ENCODE data around the gene KRT84. TPM values are rescaled to one million over a fixed set of nuclear protein-coding genes. Genes with fewer than 3 reads are reported as not detected.

Gene KRT84, protein sequence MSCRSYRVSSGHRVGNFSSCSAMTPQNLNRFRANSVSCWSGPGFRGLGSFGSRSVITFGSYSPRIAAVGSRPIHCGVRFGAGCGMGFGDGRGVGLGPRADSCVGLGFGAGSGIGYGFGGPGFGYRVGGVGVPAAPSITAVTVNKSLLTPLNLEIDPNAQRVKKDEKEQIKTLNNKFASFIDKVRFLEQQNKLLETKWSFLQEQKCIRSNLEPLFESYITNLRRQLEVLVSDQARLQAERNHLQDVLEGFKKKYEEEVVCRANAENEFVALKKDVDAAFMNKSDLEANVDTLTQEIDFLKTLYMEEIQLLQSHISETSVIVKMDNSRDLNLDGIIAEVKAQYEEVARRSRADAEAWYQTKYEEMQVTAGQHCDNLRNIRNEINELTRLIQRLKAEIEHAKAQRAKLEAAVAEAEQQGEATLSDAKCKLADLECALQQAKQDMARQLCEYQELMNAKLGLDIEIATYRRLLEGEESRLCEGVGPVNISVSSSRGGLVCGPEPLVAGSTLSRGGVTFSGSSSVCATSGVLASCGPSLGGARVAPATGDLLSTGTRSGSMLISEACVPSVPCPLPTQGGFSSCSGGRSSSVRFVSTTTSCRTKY
- total RNA-seq (2014; rRNA removed; shearing (Covaris generic)): not detected in 2 replicates
- not detected in 2 replicates for polyA plus RNA-seq (2014; cell fraction: nucleus; rRNA removed)

GRCh38 chr12:52385226-52385702 is at the start of gene KRT84:
TSS of gene KRT84 (minus strand) at chr12:52385652. CDS start at chr12:52385585, 67 bp downstream.
- DNase-seq (ENCODE audit: extremely low read depth, low read depth): no peak

DNA sequence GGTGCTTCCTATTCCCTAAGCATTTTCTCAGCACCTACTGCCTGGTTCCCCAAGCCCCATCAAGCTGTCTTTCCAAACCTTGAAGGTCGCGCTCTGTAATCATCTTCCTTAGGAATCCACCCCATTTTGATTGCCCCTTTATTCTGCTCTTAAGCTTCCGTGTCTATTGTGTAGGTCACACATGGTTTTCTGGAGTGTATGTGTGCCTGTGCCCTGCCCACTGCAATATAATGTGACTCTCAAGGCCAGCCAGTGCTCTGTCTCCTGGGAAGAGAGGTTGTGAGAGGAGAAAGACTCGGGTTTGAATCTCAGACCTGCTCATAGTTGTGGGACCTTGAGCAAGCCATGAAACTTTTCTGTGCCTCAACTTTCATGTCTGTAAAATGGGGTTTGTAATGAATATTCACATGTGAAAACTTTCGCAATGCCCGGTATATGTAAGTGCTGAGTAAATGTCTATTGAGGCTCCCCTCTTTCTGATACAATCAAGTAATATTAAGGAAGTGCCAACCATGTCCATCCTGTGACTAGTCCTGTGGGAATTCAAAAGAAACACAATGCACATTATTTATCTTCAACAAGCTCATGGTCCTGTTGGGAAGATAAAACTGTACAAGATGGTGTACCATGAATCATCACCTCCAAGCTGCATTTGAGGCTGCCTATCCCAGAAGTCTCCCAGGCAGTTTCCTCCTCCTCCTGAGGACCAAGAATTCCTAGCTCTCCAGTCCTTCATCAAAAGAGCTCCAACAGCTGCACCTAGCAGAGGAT is 49.5 kb upstream of the KRT84 start:
- no peak for DNase-seq (ENCODE audit: extremely low read depth, low read depth)

DNA sequence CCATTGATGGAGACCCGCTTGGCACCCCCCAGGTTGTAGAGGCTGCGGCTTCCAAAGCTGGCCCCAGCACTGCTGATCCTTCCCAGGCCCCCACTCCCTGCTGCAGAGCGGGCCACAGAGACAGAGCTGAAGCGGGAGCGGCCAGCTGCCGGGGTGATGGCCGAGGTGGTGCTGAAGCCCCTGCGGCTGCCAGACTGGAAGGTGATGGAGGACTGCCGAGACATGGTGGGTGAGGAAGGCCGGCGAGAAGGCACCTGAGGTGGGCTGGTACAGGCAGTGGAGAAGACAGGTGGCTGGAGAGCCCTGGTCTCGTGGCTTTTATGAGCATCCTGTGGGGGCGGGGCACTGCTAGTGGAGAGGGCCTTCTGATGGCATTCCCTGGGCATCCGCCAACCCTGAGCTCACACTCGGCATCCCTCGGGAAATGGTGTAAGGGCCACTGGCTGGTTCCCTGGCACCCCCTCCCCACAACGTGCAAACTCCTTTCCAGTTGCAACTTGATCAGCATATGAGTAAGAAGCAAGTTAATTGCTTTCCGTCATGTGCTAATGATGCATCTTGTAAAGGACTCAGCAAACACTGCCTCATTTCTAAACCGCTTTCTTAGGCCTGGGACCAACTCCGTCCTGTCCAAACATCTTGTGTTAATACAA is 48.8 kb upstream of the KRT84 start, which contains the start of gene KRT75:
KRT75 (minus strand) TSS at position 291 of the 653 bp plus-strand sequence; CDS start at position 224, 67 bp downstream.
- DNase-seq (ENCODE audit: extremely low read depth, low read depth): no peak

DNA sequence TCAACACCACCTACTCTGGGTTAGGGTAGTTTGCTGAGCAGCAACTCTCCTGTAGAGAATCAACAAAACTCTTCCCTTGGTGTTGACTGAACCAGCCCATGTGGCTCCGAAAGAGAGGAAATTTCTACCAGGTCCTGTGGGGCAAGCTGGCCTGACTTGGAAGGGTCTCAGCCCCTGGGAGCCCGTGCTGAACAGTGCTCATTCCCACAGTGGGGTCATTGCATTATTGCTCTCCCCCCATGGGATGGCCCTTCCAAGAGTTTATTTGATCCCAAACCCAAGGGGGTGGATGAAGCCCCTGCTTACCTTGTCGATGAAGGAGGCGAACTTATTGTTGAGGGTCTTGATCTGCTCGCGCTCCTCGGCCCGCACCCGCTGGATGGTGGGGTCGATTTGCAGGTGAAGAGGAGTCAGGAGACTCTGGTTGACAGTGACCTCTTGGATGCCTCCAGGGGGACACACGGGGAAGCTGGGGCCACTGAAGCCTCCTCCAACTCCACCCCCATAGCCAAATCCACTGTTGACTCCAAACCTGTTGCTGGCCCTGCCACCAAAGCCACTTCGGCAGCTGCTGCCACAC is 48.1 kb upstream of the KRT84 start:
- no peak for DNase-seq (ENCODE audit: extremely low read depth, low read depth)

DNA sequence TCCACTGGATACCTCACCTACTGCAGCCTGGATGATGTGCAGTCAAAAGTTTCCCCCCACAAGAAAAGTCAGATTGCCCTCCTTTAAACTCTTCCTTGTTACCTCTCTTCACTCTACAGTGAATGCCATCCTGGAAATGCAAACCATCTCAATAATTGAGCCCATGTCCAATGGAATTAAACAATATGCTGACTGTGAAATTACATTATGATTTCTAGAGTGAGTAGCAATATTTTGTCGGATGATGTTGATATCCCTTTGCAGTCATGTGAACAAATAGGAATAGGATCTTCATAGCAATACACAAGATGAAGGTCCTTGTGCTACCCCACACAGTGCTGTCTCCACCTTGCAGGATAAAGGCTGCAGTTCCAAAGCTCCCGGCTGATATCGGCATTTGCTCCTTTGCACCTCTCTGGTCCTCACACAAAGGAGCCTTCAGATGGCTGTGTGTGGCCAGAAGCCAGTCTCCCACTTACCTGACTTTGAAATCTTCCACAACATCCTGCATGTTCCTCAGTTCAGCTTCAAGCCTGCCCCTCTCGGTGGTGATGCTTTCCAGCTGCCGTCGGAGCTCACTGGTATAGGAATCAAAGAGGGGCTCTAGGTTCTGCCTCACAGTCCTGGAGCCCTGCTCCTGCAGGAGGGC is 47.2 kb upstream of the KRT84 start:
- DNase-seq (ENCODE audit: extremely low read depth, low read depth): no peak

- no peak for DNase-seq (ENCODE audit: extremely low read depth, low read depth)
These were observed 42.7 kb upstream of the KRT84 start for GRCh38 chr12:52428121-52428520.

GRCh38 chr12:52427083-52427482 is 41.6 kb upstream of the KRT84 start:
- no peak for DNase-seq (ENCODE audit: extremely low read depth, low read depth)

GRCh38 chr12:52426034-52426433 is 40.6 kb upstream of the KRT84 start:
- DNase-seq (ENCODE audit: extremely low read depth, low read depth): no peak

DNA sequence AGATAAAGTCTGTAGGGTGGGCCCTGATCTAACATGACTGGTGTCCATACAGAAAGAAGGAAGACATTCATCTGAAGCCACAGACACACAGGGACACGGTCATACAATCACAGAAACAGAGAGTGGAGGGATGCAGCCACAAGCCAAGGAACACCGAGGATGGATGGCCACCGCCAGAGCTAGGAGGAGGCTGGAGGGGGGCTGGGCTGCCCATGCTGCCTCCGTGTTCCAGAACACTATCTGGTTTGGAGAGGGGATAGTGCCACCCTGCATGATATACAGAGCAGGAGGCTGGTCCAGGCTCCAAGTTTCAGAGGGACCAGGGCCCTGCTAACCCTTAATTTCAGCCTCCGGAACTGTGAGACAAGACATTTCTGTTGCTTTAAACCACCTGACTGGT is 40.0 kb upstream of the KRT84 start:
- no peak for DNase-seq (ENCODE audit: extremely low read depth, low read depth)

DNA sequence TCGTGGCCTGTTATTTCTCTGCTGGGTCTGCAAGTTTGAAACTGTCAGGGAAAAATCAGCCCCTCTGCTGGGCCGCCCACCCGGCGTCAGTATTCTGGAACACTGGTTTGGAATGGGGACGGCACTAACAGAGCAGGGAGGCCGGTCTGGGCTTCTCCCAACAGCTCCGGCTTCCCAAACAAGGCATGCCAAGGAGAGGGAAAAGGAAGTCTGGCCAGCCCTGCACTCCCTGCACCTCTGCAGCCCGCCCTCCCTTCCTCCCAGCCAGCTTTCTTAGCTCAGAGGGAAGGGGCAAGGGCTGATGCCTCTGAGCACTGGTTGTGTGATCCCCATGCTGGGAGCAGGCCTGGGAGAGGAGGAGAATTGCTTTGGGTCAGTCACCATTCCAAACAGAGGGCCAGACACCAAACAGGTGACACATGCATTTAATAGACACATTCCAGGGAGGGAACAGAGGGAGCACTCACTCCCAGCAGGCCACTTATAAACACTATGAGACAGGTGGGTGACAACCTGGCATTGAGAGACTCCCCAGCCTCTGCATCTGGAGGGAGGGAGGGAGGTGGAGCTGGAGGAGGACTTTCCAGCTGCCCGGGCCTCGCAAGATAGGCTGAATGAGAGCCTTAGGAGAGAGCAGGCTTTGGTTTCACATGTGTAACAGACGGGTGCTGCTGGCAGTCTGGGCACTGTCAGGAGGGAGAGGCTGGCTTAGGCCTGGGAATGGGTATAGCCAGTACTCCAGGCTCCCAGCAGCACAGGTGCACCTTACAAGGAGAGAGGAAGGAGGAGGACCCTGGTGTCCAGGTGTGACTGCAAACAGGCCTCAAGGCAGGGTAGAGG is 38.4 kb upstream of the KRT84 start:
- no peak for DNase-seq (ENCODE audit: extremely low read depth, low read depth)

DNA sequence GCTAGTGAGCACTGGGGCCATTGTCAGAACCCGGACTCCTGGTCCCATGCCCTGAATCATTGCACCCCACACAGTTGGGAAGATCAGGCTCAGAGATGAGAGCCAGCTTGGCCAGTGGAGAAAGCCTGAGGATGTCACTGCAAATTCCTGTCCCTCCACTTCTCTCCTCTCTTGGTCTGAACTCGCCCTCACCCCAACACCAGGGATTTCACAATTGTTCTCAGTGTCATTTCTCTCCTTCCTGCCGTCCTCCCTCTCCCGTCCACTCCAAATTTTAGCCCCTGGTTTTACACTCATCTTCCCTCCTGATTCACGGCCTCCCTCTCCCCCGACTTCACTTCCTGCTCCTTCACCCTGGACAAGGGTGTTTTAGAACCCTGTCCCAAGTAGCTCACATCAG is 37.6 kb upstream of the KRT84 start:
- DNase-seq (ENCODE audit: extremely low read depth, low read depth): no peak

DNA sequence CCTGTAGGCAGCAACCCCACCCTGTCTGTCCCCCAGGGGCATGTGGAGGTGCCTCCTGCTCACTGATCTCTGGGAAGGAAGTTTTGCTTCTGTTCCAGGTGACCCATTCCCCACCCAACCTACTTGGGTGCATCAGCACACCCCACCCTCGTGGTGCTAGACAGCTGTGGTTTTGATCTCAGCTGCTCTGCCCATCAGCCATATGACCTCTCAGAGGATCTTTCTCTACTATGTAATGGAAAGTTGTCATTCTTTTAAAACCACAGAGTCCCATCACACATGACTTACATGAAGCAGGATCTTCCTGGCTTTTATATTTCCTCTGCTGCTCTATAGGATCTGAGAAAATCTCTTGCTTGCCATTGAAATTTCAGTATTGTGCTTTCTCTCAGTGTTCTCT is 34.2 kb upstream of the KRT84 start:
- no peak for DNase-seq (ENCODE audit: extremely low read depth, low read depth)

DNA sequence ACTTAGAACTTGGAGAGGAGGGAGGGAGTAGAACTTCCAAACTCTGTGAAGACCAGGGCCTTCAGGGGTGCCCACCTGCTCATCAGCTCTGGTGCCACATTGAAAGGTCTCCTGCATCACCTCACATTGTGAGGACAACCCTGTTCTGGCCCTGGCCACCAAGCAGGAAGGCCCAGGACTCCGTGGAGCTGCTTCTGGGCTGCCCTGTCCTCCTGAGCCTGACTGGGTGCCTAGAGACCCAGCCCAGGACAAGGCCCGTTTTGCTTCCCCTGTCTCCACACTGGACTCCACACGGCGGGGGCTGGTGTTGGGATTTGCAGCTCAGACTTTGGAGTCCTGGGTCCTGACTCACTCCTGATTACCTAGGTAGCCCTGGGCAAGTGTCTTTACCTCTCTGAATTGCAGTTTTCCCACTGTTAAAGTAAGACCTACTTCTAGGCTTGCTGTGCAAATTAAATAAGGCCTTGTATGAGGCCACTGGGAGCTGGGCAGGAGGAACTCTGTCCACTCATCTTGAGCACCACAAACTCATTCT is 33.2 kb upstream of the KRT84 start:
- no peak for DNase-seq (ENCODE audit: extremely low read depth, low read depth)

DNA sequence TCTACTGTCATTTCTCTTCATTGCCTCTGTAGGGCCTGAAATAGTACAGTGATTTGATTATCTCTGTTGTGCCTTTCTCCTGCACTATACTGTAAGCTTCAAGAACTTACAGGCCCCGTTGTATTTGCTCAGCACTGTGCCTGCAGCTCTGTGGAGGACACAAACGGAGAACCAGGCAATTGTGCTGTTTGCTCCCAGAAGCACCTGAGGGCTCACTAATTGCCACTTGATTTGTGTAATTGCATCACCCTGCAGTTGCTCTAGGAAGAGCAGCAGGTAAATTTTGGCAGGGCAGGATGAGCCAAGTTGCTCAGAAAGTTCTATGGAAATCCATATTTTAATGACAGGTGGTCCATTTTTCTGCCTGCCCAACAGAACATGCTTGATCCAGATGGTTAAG is 32.3 kb upstream of the KRT84 start:
- DNase-seq (ENCODE audit: extremely low read depth, low read depth): no peak

GRCh38 chr12:52416795-52417194 is 31.3 kb upstream of the KRT84 start:
- DNase-seq (ENCODE audit: extremely low read depth, low read depth): no peak

GRCh38 chr12:52415870-52416750 is 30.7 kb upstream of the KRT84 start:
- DNase-seq (ENCODE audit: extremely low read depth, low read depth): peak; percentile 21

DNA sequence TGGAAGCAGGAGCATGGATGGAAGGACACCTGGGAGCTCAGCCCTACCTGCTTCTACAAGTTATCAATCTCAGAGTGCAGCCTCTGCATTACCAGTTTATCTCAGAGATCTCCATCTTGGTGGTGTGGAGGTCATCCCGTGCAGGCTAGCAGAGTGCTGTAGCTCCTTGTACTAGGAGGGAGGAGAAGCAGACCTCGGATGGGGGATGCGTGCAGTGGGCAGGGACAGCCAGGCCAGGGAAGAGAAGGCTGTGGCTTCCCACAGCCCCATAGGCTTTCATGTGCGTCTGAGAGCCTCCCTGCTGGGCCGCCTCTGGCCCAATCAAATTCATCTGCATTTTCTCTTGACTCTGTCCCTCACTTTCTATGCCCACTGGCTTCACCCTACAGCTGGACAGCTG is 29.5 kb upstream of the KRT84 start:
- DNase-seq (ENCODE audit: extremely low read depth, low read depth): no peak

All from NCI-H460 (cell line).